Epithelial cell of proximal tubule (primary cell): ENCODE measurements around the gene UNC45A. TPM values are rescaled to one million over a fixed set of nuclear protein-coding genes. Genes with fewer than 3 reads are reported as not detected.

Source experiments
- DNase-seq: peaks from one replicate; pipeline ENCODE4 v3.0.0-alpha.2; 2011; ENCODE audit warnings: low read depth
- H3K4me3 ChIP-seq: 2 replicates; pipeline ENCODE4 v1.5.1; 2011; ENCODE audit warnings: low read depth, mild to moderate bottlenecking, low read length
- CTCF ChIP-seq: conservative IDR thresholded peaks from 2 replicates; pipeline ENCODE4 v1.5.1; 2012; ENCODE audit warnings: low read depth, mild to moderate bottlenecking, low read length
- total RNA-seq: library from RNA; depleted of rRNA; stranded (reverse); fragments of >200 nt; gene quantifications from 2 replicates; pipeline ENCODE4 v1.2.3, GENCODE V29; 2015

The UNC45A gene
- total RNA-seq, 1 donor from 2014 or later: 30.8 TPM

- DNase-seq: no peak
- no peak for TF ChIP-seq CTCF
- H3K4me3 ChIP-seq: peak overlapping the region; percentile 84
Observed at GRCh38 chr15:90955624-90956273, 20.7 kb downstream of the UNC45A start.

GRCh38 chr15:90956274-90957030 is 21.4 kb downstream of the UNC45A start:
- TF ChIP-seq CTCF: peak; percentile 95
- H3K4me3 ChIP-seq: peak overlapping the region; percentile 84
- DNase-seq: no peak

- peak overlapping the region; percentile 84 for H3K4me3 ChIP-seq
- no peak for DNase-seq
- TF ChIP-seq CTCF: peak; percentile 3
Observed at GRCh38 chr15:90957031-90957790, 22.1 kb downstream of the UNC45A start.

GRCh38 chr15:90957791-90958190 is 22.7 kb downstream of the UNC45A start:
- TF ChIP-seq CTCF: no peak
- peak overlapping the region; percentile 84 for H3K4me3 ChIP-seq
- no peak for DNase-seq

GRCh38 chr15:90959028-90959595 is 24.0 kb downstream of the UNC45A start:
- no peak for DNase-seq
- no peak overlapping the region for H3K4me3 ChIP-seq
- TF ChIP-seq CTCF: no peak

GRCh38 chr15:90959894-90960293 is 24.8 kb downstream of the UNC45A start:
- no peak for DNase-seq
- TF ChIP-seq CTCF: no peak

More at GRCh38 chr15:90959894-90960293, 24.8 kb downstream of the UNC45A start:
- H3K4me3 ChIP-seq: no peak overlapping the region
